Astrocyte (in vitro differentiated cells and primary cell): ENCODE results near the gene SDK1. TPM values are rescaled to one million over a fixed set of nuclear protein-coding genes. Genes with fewer than 3 reads are reported as not detected.

ENCODE experiments used
- DNase-seq: peaks from one replicate; pipeline ENCODE4 v3.0.0-alpha.2; 2010; ENCODE audit warnings: low read depth
- FAIRE-seq: peaks from 2 replicates; lab custom pipeline; 2011; peaks lifted over from hg19 to GRCh38; lab: Jason Lieb, UNC
- H2AFZ ChIP-seq: 2 replicates; pipeline ENCODE4 v1.6.0; 2012; ENCODE audit warnings: low read depth, low read length, inconsistent platforms
- H3K27ac ChIP-seq: 2 replicates; pipeline ENCODE4 v1.5.1; 2011; ENCODE audit warnings: low read depth, low read length, inconsistent platforms
- H3K27me3 ChIP-seq: 2 replicates; pipeline ENCODE4 v1.6.0; 2011; ENCODE audit warnings: low read length, inconsistent platforms; ENCODE audit not compliant: insufficient read depth
- H3K36me3 ChIP-seq: 2 replicates; pipeline ENCODE4 v1.5.1; 2011; ENCODE audit warnings: low read length, inconsistent platforms; ENCODE audit not compliant: insufficient read depth
- H3K4me1 ChIP-seq: 2 replicates; pipeline ENCODE4 v1.5.1; 2011; ENCODE audit warnings: low read length, inconsistent platforms; ENCODE audit not compliant: insufficient read depth
- H3K4me2 ChIP-seq: 2 replicates; pipeline ENCODE4 v1.6.0; 2012; ENCODE audit warnings: low read length, inconsistent platforms
- H3K4me3 ChIP-seq: 2 replicates; pipeline ENCODE4 v1.5.1; 2011; ENCODE audit warnings: low read depth, mild to moderate bottlenecking, low read length, inconsistent platforms; ENCODE audit not compliant: insufficient read depth
- H3K79me2 ChIP-seq: 2 replicates; pipeline ENCODE4 v1.6.0; 2012; ENCODE audit warnings: mild to moderate bottlenecking, low read length, inconsistent platforms; ENCODE audit not compliant: insufficient read depth
- H3K9ac ChIP-seq: 2 replicates; pipeline ENCODE4 v1.6.0; 2012; ENCODE audit warnings: mild to moderate bottlenecking, low read length, inconsistent platforms
- H3K9me3 ChIP-seq: 2 replicates; pipeline ENCODE4 v1.5.1; 2012; ENCODE audit warnings: low read depth, mild to moderate bottlenecking, low read length, inconsistent platforms; ENCODE audit not compliant: insufficient read depth
- H4K20me1 ChIP-seq: 2 replicates; pipeline ENCODE4 v1.6.0; 2012; ENCODE audit warnings: low read length, inconsistent platforms; ENCODE audit not compliant: insufficient read depth
- H3K27ac Mint-ChIP-seq: one replicate; pipeline ENCODE4 v1.8.0; 2021; ENCODE audit warnings: mild to moderate bottlenecking, mixed read lengths; ENCODE audit not compliant: unreplicated experiment
- H3K27me3 Mint-ChIP-seq: one replicate; pipeline ENCODE4 v1.8.0; 2021; ENCODE audit warnings: low read depth, mixed read lengths; ENCODE audit not compliant: unreplicated experiment
- H3K36me3 Mint-ChIP-seq: one replicate; pipeline ENCODE4 v1.8.0; 2021; ENCODE audit warnings: low read depth, mixed read lengths; ENCODE audit not compliant: unreplicated experiment
- H3K4me1 Mint-ChIP-seq: one replicate; pipeline ENCODE4 v1.8.0; 2021; ENCODE audit warnings: low read depth, mixed read lengths; ENCODE audit not compliant: unreplicated experiment
- H3K4me3 Mint-ChIP-seq: one replicate; pipeline ENCODE4 v1.8.0; 2021; ENCODE audit warnings: mild to moderate bottlenecking, moderate library complexity, mixed read lengths; ENCODE audit not compliant: unreplicated experiment
- H3K9me3 Mint-ChIP-seq: one replicate; pipeline ENCODE4 v1.8.0; 2021; ENCODE audit warnings: mild to moderate bottlenecking, mixed read lengths; ENCODE audit not compliant: unreplicated experiment
- CTCF ChIP-seq: IDR thresholded peaks from 2 replicates; pipeline ENCODE4 v1.5.1; 2011; ENCODE audit warnings: low read depth, mild to moderate bottlenecking, inconsistent platforms, low read length, moderate library complexity; ENCODE audit not compliant: insufficient read depth
- EZH2 ChIP-seq: IDR thresholded peaks from 2 replicates; pipeline ENCODE4 v1.6.1; 2012; ENCODE audit warnings: mild to moderate bottlenecking, low read length, inconsistent platforms; ENCODE audit not compliant: insufficient read depth
- total RNA-seq: library from RNA; stranded (reverse); gene quantifications from 2 replicates; pipeline ENCODE4 v1.2.1, GENCODE V29; 2021

The SDK1 gene
- total RNA-seq, 1 donor from 2014 or later: 4.2 TPM

- no peaks in the 10 kb centered on the region for H4K20me1 ChIP-seq
- no peaks in the 10 kb centered on the region for H3K36me3 ChIP-seq
- Mint-ChIP-seq H3K4me1 (no peaks in the 10 kb centered on the region), H3K4me3 (no peak overlapping the region), H3K27me3 (peaks cover 64% of the 10 kb centered on the region), H3K27ac (no peak overlapping the region), H3K36me3 (no peaks in the 10 kb centered on the region), H3K9me3 (no peaks in the 10 kb centered on the region)
- no peaks in the 10 kb centered on the region for H3K27me3 ChIP-seq
- H3K4me1 ChIP-seq: no peaks in the 10 kb centered on the region
- no peak overlapping the region for H3K4me3 ChIP-seq
- H3K79me2 ChIP-seq: no peaks in the 10 kb centered on the region
- no peaks in the 10 kb centered on the region for H3K9me3 ChIP-seq
- DNase-seq: no peak
- FAIRE-seq: no peak
- TF ChIP-seq CTCF: no peak
- TF ChIP-seq EZH2: no peak
- no peak overlapping the region for H3K27ac ChIP-seq
- no peak overlapping the region for H2AFZ ChIP-seq
- no peak overlapping the region for H3K4me2 ChIP-seq
- H3K9ac ChIP-seq: no peak overlapping the region
These were observed 849.7 kb downstream of the SDK1 start for GRCh38 chr7:4150731-4151130.

GRCh38 chr7:4151524-4151923 is 850.5 kb downstream of the SDK1 start:
- Histone ChIP-seq H3K4me2 (no peak overlapping the region), H3K4me3 (no peak overlapping the region), H3K36me3 (no peaks in the 10 kb centered on the region), H3K4me1 (no peaks in the 10 kb centered on the region), H3K9ac (no peak overlapping the region), H2AFZ (no peak overlapping the region), H3K79me2 (no peaks in the 10 kb centered on the region), H3K27me3 (no peaks in the 10 kb centered on the region), H3K9me3 (no peaks in the 10 kb centered on the region), H3K27ac (no peak overlapping the region), H4K20me1 (no peaks in the 10 kb centered on the region)
- Mint-ChIP-seq H3K9me3 (no peaks in the 10 kb centered on the region), H3K36me3 (no peaks in the 10 kb centered on the region), H3K4me3 (no peak overlapping the region), H3K27me3 (peaks cover 64% of the 10 kb centered on the region), H3K27ac (no peak overlapping the region), H3K4me1 (no peaks in the 10 kb centered on the region)
- TF ChIP-seq CTCF: no peak
- no peak for TF ChIP-seq EZH2
- FAIRE-seq (no peak), DNase-seq (no peak)

GRCh38 chr7:4151926-4152549 is 851.0 kb downstream of the SDK1 start:
- H4K20me1 ChIP-seq: no peaks in the 10 kb centered on the region
- H3K27me3 ChIP-seq: no peaks in the 10 kb centered on the region
- H3K79me2 ChIP-seq: no peaks in the 10 kb centered on the region
- H3K27ac Mint-ChIP-seq: no peak overlapping the region
- H3K27ac ChIP-seq: no peak overlapping the region
- no peaks in the 10 kb centered on the region for H3K4me1 Mint-ChIP-seq
- FAIRE-seq (no peak), DNase-seq (no peak)
- H3K4me1 ChIP-seq: no peaks in the 10 kb centered on the region
- no peak overlapping the region for H3K4me3 Mint-ChIP-seq
- H3K4me3 ChIP-seq: no peak overlapping the region
- peaks cover 64% of the 10 kb centered on the region for H3K27me3 Mint-ChIP-seq
- H3K36me3 ChIP-seq: no peaks in the 10 kb centered on the region
- H2AFZ ChIP-seq: no peak overlapping the region
- H3K9me3 Mint-ChIP-seq: no peaks in the 10 kb centered on the region
- no peaks in the 10 kb centered on the region for H3K36me3 Mint-ChIP-seq
- no peaks in the 10 kb centered on the region for H3K9me3 ChIP-seq
- no peak overlapping the region for H3K9ac ChIP-seq
- TF ChIP-seq CTCF (no peak), EZH2 (no peak)
- H3K4me2 ChIP-seq: no peak overlapping the region
